T-helper 2 cell (primary cell): Measurements from ENCODE around the gene REEP1.
A peak's percentile ranks its signal among the peaks of the same experiment; 100 is the strongest.
"Not testable (repeated sequence)": the region's sequence is repeated elsewhere in the genome, so short reads cannot be mapped to it uniquely, and the experiment has no call there.

Experiments used
- DNase-seq, 5 experiments: peaks; one replicate each; pipeline versions ENCODE4 v3.0.0 to v3.0.0-alpha.2; 2012 to 2022

REEP1 gene

DNA sequence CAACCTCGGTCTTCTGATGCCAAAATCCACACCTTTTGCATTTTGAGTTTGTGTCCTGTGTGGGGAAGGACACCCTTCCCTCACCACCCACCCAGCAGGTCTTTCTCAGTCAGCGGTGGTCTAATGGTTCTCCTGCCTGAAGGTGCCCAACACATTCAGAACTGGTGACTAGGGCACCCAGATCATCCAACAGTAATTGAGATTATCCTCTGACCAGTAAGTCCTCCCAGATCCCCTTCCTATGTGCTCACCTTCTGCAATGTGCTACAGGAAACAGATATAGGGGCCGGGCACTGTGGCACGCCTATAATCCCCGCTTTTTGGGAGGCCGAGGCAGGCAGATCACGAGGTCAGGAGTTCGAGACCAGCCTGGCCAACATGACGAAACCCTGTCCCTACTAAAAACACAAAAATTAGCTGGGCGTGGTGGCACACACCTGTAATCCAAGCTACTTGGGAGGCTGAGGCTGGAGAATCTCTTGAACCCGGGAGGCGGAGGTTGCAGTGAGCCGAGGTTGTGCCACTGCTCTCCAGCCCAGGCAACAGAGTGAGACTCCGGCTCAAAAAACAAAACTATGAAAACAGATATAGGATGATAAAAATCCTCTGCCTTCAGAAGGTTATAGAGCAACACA, 56.2 kb downstream of the REEP1 start:
- DNase-seq = no peak

DNA sequence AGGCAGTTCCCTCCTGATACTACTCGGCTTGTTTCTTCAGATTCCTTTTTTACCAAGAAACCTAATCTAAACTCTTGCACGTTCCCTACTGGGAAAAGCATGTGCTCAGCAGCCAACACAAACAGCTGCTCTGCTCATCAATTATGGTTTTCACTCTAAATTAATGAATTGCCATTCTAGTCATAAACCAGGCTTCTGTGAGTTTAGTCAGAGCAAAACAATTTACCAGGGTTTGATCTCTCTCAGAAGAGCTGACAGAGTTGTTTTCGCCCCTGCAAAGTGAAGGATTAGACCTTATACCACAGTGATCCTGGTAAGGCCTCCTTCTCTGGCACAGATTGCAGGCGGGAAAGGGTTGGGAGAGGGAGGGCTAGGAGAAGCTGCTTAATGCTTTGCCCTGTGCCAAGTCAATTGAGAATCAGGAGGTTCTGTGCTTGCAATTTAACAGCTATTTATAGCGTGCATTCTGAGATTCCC, 57.2 kb downstream of the REEP1 start:
- DNase-seq = no peak

DNA sequence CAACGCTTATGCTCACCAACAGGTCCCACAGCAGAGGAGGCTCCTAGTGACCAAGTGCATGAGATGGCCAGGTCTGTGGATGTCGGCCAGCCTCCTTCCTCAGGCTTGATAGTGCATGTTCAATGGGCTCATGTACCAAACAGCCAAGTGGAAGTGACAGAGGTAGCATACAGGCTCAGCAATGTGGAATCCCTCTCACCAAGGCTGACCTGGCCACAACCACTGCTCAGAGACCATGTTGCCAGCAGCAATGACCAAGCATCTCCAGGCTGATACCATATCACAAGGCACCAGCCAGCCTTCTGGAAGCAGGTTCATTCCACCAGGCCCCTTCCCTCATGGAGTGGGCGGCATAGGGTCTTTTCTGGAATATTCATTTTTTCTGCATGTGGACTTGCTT, 61.5 kb downstream of the REEP1 start:
- no peak for DNase-seq

DNA sequence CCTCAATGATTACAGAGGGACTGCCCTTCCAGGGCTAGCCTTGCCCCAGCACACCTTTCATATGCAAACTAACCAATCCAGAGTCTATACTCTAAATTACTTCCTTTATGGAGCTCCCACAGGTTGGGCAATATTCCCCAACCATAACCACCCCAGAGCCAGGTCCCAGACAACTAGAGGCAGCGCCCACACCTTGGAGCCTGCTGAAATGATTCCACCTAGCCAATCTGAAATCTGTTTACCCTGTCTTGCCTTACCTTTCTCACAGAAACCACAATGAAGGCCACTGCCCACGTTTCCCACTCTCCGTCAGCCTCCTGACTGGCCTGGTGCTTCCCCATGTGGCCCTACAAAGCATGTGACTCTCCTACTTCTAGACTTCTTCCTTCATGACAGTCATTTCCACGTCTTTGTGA, 62.0 kb downstream of the REEP1 start:
- DNase-seq = no peak

DNA sequence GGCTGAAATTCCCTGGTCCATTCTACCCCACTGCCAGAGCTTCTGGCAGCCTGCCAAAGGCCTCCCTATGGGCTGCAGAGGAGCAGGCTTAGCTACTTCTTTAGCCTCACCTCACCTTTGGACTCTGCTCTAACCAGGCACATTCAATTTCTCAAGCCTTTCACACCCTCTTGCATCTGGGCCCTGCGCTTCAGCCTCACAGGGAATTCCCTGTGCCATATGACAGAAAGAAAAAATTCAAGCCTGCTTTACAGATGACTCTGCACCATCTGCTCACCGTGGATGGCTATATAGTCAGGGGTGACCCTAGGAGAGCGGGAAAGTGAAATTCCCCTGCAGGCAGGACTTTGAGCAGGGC, 62.5 kb downstream of the REEP1 start:
- no peak for DNase-seq

DNA sequence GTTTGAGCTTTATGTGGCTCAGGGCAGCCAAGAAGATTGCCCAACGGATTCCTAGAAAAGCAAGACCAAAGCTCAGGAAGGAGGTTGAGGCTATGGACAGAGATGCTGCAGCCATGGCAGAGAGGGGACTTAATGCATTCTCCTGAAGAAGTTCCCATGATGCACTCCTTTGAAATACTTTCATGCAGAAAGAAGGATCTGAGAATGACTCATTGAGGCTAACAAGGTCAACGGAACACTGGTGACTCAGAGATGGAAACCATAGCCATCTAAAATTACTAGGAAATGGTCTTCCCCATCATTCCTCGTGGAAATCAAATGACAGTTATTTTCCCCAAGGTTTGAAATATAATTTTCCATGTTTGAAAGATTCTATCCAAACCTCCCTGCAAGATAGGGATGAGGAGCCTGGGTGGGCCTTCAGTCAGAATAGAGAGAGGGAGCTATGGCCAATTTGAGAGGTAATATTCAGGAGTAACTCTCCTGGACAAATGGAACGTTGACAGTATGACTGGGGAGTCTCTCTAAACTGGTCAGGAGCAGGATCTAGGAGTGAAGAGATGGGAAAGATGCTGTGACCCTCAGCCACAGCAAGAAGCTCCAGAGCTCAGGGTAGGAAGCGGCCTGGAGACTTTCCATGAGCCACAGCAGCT, 63.0 kb downstream of the REEP1 start:
- DNase-seq = peak in 1 of 5 experiments; percentile 36

DNA sequence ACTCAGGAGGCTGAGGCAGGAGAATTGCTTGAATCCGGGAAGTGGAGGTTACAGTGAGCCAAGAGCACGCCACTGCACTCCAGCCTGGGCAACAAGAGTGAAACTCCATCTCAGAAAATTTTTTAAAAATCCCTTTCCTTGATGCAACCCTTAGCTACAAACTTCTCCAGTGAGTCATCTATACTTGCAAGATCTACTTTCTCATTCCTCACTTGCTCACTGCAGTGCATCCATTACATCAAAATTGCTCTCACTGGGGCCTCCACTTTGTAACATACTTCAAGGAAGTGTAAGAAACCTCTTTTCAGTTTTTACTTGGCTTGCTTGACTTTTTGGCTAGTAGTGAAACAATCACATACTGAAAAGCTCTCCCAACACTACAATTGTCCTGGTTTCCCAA, 65.3 kb downstream of the REEP1 start:
- DNase-seq = no peak

DNA sequence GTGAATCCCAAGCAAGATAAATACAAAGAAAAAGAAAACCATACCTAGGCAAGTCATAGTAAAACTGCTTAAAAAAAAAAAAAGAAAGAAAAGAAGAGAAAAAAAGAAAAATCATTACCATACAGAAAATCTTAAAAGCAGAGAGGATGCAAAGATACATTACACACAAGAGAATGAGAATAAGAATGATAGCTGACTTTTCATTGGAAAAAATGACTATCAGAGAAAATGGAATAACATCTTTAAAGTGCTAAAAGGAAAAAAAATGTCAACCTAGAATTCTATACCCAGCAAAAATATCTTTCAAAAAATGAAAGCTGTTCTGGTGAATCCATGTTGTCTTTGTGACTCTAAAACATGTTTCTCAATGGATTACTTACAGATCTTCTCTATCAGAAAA, 66.2 kb downstream of the REEP1 start:
- no peak for DNase-seq

DNA sequence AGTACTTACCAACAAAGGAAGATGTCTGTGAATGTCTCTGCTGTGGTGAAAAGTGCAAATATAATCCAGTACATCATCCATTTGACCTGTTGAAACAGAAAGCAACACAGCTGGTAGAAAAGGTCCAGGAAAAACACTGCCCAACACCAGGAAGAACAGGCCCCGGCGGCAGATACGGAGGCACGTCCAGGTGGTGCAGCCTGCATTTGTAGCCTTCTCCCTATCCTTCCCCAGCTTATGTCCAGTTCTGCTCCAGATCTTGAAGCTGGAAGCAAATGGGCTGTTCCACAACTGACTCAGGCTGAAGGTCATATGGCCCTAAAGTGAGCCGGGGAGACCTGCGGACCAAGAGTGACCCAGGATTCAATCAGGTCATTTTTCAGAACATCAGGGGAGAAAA, 73.5 kb downstream of the REEP1 start:
- no peak for DNase-seq

DNA sequence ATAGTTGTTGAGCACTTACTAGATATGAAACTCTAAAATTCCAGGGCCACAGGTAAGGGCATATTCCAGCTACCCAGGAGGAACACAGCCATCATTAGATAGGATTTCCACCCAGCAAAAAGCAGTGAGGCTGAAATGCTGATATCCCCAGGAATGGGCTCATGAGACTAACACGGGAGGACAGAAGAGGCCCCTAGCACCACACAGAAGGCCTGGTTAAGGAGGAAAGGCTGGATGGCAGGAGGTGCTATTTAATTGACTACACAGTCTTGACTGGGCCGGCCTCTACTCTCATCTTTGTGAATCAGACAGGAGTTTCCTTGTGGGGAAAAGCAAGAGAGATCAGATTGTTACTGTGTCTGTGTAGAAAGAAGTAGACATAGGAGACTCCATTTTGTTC, 76.4 kb downstream of the REEP1 start:
- no peak for DNase-seq

DNA sequence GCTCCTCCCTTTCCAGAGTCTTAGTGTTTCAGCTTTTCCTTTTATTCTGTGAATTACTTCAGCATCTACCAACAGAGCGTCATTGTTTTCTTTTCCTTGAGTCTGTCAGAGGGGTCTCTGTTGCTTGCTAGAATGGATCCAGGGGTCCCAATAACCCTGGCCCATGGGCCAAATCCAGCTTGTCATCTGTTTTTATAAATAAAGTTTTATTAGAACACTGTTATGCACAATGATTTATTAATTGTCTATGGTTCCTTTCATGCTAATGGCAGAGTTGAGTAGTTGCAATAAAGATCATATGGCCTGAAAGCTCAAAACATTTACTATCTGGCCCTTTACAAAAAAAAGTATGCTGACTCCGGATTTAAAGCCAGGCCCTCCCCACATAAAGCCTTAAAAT, 79.3 kb downstream of the REEP1 start:
- DNase-seq = no peak

DNA sequence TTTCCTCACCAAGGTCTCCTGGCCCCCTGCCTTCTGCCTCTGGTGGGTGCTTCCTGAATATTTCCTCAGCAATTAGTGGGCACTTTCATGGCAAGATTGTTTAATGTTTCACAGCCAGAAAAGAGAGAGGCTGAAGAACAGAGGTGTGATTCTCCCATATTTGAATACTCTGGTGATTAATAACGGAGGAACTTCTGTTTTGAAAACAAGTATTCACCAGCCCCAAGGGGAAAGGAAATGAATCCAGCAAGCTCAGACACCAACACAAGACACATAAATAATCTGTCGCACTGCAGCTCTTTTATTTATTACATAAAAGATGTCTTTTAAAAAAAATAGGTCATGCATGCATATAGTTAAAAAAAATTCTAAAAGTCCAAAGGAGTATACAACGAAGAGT, 80.4 kb downstream of the REEP1 start:
- no peak for DNase-seq

DNA sequence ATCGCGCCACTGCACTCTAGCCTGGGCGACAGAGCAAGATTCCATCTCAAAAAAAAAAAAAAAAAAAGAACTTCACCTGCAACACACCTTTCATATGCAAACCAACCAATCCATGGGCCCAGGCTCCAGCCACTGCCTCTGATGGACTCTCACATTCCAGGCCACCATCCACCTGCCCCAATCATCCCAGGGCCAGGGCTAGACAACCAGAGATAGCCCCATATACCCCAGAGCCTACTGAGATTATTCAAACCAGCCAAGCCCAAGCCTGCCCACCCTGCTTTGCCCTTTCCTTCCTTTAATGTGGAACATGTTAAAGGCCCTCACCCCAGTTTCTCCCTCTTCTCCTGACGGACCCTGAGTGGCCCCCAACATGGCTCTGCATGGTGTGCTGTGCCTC, 81.1 kb downstream of the REEP1 start:
- no peak for DNase-seq

DNA sequence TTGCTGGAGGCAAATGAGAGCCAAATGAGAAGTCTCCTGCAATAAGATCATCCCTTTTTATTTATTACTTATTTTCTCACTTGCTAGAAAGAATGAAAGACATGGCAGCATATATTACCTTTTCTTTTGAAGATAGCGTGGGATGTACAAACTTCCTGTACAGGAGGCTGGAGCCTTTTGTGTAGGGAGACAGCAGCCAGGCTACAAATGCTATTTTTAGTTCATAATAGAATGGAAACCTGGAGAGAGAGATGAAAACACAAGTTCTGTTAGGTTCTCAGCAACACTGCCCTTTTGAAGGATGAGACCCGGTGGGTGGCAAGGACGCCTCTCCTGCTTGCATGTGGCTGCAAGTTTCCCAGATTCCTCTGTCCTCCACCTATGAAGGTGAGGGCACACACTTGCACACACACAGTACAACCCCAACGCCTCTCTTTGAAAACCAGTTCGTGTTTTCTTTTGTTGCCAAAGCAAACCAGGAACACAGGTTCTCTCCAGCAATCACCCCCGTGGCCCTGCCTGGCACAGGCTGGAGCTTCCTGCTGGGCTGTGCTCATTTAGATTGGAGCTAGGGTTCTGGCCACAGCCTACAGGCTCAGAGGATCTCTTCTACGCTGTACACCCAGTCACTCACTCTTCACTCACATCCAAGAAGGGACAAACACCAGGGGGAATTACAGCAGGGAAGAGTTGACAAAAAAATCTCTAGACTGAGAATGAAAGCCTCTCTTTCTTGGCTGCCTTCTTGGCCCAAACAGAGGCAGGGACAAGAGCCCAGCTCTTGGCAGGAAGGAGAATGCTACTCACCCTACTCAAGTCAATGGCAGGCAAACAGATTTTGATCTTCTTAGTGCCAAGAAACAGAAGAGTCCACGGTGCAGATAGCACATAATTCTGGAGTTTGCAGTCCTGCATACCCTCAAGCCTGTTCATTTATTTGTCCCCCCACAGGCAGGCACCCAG, 82.6 kb downstream of the REEP1 start:
- no peak for DNase-seq

DNA sequence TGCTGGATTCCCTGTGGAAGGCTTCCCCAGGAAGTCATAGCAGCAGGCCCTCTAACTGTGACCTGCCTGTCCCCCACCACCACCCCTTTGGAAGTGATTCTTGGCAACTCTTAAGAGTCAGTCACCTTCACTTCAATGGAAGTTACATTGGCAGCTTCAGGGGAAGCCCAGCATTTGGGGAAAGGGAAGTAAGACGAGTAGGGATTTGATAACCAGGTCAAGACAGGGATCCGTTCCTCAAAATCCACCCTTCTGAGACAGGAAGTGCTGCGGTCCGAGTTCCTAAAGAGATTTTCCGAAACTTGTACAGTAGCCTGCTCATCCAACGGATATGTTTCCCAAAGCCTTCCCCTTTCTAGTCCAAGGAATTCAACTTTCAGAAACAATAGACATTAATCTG, 84.0 kb downstream of the REEP1 start:
- no peak for DNase-seq

DNA sequence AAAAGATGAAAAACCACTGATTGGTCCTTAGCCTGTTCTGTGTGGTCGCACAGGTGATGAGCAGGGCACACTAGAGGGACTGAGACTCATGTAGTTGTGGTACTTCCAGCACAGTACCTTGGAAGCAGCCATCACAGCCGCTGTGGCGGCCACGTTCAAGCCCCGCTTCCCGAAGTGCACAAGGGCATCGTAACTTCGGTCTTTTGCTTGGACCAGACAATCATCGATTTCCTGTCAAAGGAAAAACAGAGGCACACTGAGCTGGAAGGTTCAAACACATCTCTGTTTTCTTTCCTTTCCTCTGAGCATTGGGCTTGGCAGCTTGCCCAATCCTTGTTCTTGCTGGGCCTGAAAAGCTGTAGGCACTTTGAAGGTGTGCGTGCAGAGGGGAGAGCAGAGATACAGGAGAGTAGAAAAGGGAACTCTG, 85.6 kb downstream of the REEP1 start:
- DNase-seq = no peak

DNA sequence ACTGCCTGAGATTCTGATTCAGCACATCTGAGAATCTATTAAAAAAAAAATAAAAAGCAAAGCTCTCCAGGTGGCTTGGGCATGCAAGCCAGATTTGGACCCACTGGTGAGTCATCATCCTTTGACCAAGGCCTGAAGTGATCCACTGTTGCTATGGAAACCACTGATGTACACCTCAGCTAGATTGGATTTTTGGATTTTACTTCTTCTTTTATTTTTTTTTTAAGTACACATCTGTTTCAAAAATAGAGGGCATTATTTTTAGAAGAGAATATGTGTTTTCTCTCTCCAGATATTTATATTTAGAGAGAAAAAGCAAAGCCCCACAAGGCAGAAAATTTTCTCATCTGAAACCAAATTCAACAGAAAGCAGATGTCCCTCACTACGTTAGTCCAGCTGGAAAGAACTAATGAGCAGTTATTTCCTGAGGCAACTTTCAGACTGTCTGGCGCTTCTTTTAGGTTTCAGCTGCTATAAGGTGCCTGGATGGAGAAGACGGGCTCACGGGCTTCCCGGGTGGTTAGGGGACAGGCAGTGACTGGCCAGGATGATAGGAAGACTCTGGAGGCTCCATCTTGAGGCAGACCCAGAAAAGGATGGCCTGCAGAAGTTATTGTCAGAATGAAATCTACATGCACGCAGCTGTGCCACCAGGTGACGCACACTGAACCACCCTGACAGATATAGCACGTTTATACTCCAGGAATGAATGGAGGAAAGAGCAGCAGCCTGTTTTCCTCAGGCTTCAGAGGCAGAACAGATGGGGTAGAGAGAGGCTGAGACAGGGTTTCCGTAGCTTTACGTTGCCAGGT, 87.6 kb downstream of the REEP1 start:
- peak in 1 of 5 experiments; percentile 47 for DNase-seq

DNA sequence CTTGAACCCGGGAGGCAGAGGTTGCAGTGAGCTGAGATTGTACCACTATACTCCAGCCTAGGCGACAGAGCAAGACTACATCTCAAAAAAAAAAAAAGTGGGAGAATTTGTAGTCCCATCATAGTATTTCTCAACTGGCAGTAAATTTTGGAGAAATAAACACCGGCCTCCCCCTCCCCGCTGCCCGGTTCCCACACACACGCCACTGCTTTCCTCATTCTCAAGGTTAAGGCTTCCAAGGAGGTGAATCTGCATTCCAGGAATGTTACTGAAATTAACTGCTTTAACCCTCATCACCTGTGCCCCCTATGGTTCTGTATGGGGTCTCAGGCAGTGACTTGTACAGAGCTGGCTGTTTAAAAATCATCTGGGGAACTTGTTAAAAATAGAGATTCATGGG, 88.2 kb downstream of the REEP1 start:
- DNase-seq = no peak

DNA sequence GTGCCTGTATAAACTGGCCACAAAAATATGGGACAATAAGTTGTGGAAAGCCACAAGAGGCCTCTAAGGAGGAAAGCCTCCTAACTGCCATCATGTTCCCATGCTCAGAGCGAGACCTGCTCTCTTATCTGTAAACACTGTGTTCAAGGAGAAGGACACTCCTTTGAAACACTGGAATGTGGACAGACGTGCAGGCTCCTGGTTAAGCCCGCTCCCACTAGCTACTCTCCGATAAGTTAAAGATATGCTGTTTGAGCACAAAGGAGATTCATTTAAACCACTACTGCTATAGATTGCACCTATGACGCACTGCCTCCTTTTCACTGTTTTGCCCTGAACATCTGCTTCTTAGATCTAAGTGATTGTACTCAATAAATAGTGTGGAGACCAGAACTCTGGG, 92.2 kb downstream of the REEP1 start:
- DNase-seq = not testable (repeated sequence)

DNA sequence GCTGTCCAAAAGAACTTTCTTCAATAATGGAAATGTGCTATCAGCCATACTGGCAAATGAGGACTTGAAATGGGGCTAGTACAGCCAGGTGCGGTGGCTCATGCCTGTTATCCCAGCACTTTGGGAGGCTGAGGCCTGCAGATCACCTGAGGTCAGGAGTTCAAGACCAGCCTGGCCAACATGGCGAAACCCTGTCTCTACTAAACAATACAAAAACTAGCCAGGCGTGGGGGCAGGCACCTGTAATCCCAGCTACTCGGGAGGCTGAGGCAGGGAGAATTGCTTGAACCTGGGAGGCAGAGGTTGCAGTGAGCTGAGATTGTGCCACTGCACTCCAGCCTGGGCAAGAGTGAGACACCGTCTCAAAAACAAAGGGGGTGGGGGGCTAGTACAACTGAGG, 92.6 kb downstream of the REEP1 start:
- not testable (repeated sequence) for DNase-seq

DNA sequence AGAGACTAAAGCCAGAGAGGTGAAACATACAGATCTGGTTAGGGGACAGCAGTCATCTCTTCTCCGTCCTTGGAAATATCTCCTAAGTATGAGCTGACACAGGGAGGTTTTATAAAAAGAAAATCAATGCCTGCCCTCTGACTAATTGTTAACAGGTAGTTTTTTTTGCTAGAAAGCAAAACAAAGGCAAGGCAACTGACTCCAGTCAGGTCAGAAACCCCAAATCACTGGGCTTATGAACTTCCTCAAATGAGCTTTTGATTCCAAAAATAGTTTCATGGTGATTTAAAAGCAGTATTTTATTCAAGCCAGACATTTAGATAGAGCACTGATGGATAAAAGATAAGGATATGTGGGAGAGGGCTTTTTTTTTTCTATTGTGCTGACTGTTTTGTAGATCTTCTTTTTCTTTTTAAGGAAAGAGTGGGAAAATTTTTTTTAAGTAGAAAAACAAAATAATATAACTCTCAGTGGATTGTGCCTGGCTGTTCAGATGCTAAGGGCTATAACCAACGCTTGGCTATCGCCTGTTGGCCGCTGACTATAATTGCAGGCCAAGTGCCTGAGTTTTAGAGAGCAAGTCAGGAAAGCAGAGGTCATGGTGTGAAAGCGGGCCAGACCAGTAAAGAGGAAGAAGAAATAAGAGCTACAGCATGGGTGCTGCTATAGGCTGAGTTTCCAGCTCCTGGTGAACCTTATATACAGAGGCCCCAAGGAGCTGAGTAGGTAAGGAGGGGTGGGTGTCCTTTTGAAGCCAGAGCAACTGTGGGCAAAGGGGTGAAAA, 93.3 kb downstream of the REEP1 start:
- DNase-seq = no peak

DNA sequence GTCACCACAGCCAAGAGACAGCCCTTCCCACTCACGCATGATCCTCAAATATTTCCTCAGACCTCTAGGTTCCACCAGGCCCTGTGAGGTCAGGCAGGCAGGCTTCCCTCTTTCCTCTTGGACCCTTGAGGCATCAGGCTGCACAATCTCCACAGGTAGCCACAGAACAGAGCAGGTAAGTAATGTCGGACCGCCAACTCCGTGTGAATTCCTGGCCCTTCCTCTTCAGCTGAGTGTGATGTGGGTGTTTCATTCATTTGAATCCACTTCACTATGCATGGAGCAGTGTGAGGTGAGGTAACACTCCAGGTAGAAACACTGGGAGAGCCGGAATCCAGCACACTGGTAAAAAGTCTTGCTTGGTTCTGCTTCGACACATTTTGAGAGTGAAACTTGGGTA, 94.2 kb downstream of the REEP1 start:
- no peak for DNase-seq
